Panc1 (cell line): Measurements from ENCODE around the gene TAS1R2.

Experiments used
- CTCF ChIP-seq: fragments of 450-650 bp; IDR thresholded peaks from 2 replicates; pipeline ENCODE4 v1.5.1; 2017; ENCODE audit warnings: mild to moderate bottlenecking
- REST ChIP-seq, 2 experiments: IDR thresholded peaks; 2 replicates each; pipeline ENCODE4 v1.6.1; 2011 to 2012; ENCODE audit warnings: low read depth in 2 of 2, control low read depth in 1 of 2, low read length in 1 of 2, mild to moderate bottlenecking in 1 of 2, moderate library complexity in 1 of 2; ENCODE audit not compliant: insufficient read depth in 1 of 2
- SIN3A ChIP-seq: IDR thresholded peaks from 2 replicates; pipeline ENCODE4 v1.6.1; 2012; ENCODE audit warnings: low read depth, mild to moderate bottlenecking, low read length, moderate library complexity, borderline replicate concordance; ENCODE audit not compliant: insufficient read depth

- TF ChIP-seq SIN3A (no peak), CTCF (no peak), REST (IDR thresholded peaks at IDR 0.05; ENCODE audit: insufficient read depth in 1 of 2, low read depth in 2 of 2, low read length in 1 of 2) (no peak)
Measured at GRCh38 chr1:18877282-18877681, 17.8 kb upstream of the TAS1R2 start.
